Esophagus (tissue), 2 donors: ENCODE data around the gene HINT1. TPM values are rescaled to one million over a fixed set of nuclear protein-coding genes. Genes with fewer than 3 reads are reported as not detected.

Experiments used
- H3K27ac ChIP-seq, 2 donors: one replicate each; pipeline ENCODE4 v1.5.1; 2013; ENCODE audit warnings: low read depth in 2 of 2, mild to moderate bottlenecking in 2 of 2, inconsistent platforms in 1 of 2, low read length in 1 of 2, moderate library complexity in 1 of 2
- H3K27me3 ChIP-seq, 2 donors: one replicate each; pipeline ENCODE4 v1.6.1; 2013; ENCODE audit warnings: low read length in 2 of 2, control low read depth in 1 of 2, mild to moderate bottlenecking in 1 of 2; ENCODE audit not compliant: insufficient read depth in 2 of 2, control insufficient read depth in 1 of 2
- H3K36me3 ChIP-seq, 2 donors: one replicate each; pipeline ENCODE4 v1.6.1; 2013; ENCODE audit warnings: low read length in 1 of 2; ENCODE audit not compliant: control insufficient read depth in 2 of 2, insufficient read depth in 2 of 2
- H3K4me1 ChIP-seq, 2 donors: one replicate each; pipeline ENCODE4 v1.6.1; 2013; ENCODE audit warnings: low read length in 1 of 2; ENCODE audit not compliant: control insufficient read depth in 2 of 2, insufficient read depth in 2 of 2
- H3K4me3 ChIP-seq, 2 donors: one replicate each; pipeline ENCODE4 v1.5.1; 2013; ENCODE audit warnings: low read length in 2 of 2, mild to moderate bottlenecking in 2 of 2, low read depth in 1 of 2, moderate library complexity in 1 of 2
- H3K9me3 ChIP-seq, 2 donors: one replicate each; pipeline ENCODE4 v1.6.1; 2013; ENCODE audit warnings: mild to moderate bottlenecking in 2 of 2, low read depth in 1 of 2, low read length in 1 of 2, moderate library complexity in 1 of 2; ENCODE audit not compliant: control insufficient read depth in 2 of 2, insufficient read depth in 1 of 2
- WGBS, 2 donors: extraction: QIAGEN DNeasy Blood & Tissue Kit; methylation state at CpG; one replicate each; pipeline ENCODE4 v1.1.7; 2013; 5-methylcytosine and 5-hydroxymethylcytosine counted together
- polyA plus RNA-seq, 2 donors: library from polyadenylated mRNA; stranded (reverse); fragments of 200-250 nt; gene quantifications; one replicate each; pipeline ENCODE4 v1.2.3, GENCODE V29; 2013
- donor health status: healthy with polysubstance abuse.
- donor health status: Bipolar disorder and iron deficiency.

HINT1 gene
- 100 to 1,000 TPM; 130 to 299 TPM for polyA plus RNA-seq

- no peaks in the 10 kb centered on the region for H3K4me1 ChIP-seq
- peaks cover 0 to 6% of the 10 kb centered on the region in 2 donors for H3K36me3 ChIP-seq
- H3K9me3 ChIP-seq, result no peaks in the 10 kb centered on the region
- H3K27ac ChIP-seq, result peak within 1 kb of the TSS; percentile 98
- H3K27me3 ChIP-seq, result no peaks in the 10 kb centered on the region
- WGBS, 2 donors, result 0 to 1% methylated on average over 33 of the region's 33 CpGs
- peak within 1 kb of the TSS; percentile 90 to 93 for H3K4me3 ChIP-seq
These were observed at the start of gene HINT1 for GRCh38 chr5:131165119-131165727. TSS of gene HINT1 (minus strand) at chr5:131165256. CDS start at chr5:131165205, 51 bp downstream.

GRCh38 chr5:131214609-131215227 lies 49.7 kb upstream of the HINT1 start:
- no peaks in the 10 kb centered on the region for H3K36me3 ChIP-seq
- no peaks in the 10 kb centered on the region for H3K27me3 ChIP-seq
- WGBS, 2 donors, result 67 to 79% methylated on average over 3 of the region's 3 CpGs

GRCh38 chr5:131212471-131213021 lies 47.5 kb upstream of the HINT1 start:
- Histone ChIP-seq H3K36me3 (no peaks in the 10 kb centered on the region), H3K27ac (no peak overlapping the region), H3K27me3 (no peaks in the 10 kb centered on the region), H3K4me3 (no peak overlapping the region), H3K4me1 (no peaks in the 10 kb centered on the region), H3K9me3 (no peaks in the 10 kb centered on the region)
- WGBS, 2 donors, result 74 to 76% methylated on average over 5 of the region's 5 CpGs

More at GRCh38 chr5:131214609-131215227, 49.7 kb upstream of the HINT1 start:
- Histone ChIP-seq H3K9me3 (no peaks in the 10 kb centered on the region), H3K4me3 (no peak overlapping the region), H3K4me1 (no peaks in the 10 kb centered on the region), H3K27ac (no peak overlapping the region)

- 92 to 93% methylated on average over 5 of the region's 5 CpGs for WGBS, 2 donors
These were observed 46.6 kb upstream of the HINT1 start for GRCh38 chr5:131211669-131212068.

GRCh38 chr5:131210151-131210510 lies 45.1 kb upstream of the HINT1 start:
- Histone ChIP-seq H3K27me3 (no peaks in the 10 kb centered on the region), H3K9me3 (no peaks in the 10 kb centered on the region)

More at GRCh38 chr5:131211669-131212068, 46.6 kb upstream of the HINT1 start:
- no peaks in the 10 kb centered on the region for H3K9me3 ChIP-seq
- no peaks in the 10 kb centered on the region for H3K4me1 ChIP-seq
- no peaks in the 10 kb centered on the region for H3K27me3 ChIP-seq
- no peaks in the 10 kb centered on the region for H3K36me3 ChIP-seq
- no peak overlapping the region for H3K27ac ChIP-seq
- no peak overlapping the region for H3K4me3 ChIP-seq

GRCh38 chr5:131209506-131210150 lies 44.6 kb upstream of the HINT1 start:
- Histone ChIP-seq H3K36me3 (no peaks in the 10 kb centered on the region), H3K27ac (no peak overlapping the region), H3K27me3 (no peaks in the 10 kb centered on the region), H3K4me3 (no peak overlapping the region), H3K4me1 (no peaks in the 10 kb centered on the region), H3K9me3 (no peaks in the 10 kb centered on the region)
- 40 to 41% methylated on average over 6 of the region's 6 CpGs for WGBS, 2 donors

More at GRCh38 chr5:131210151-131210510, 45.1 kb upstream of the HINT1 start:
- no peak overlapping the region for H3K4me3 ChIP-seq
- H3K4me1 ChIP-seq, result no peaks in the 10 kb centered on the region
- no peaks in the 10 kb centered on the region for H3K36me3 ChIP-seq
- H3K27ac ChIP-seq, result no peak overlapping the region

DNA sequence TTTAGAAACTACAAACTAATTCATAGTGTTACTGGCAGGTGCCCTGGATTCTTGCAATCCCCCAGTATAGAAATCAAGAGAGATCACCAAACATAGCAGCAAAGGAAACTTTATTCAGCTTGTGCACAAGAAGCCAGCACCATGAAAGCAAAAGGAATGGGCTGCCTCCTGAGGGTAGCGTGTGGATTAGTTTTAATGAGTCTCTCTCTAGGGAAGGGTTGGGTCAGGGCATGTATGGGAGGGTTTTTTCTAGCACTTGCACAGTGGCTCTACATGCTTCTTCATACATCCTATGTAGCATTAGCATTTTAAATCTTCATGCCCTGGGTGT lies 44.1 kb upstream of the HINT1 start:
- Histone ChIP-seq H3K4me3 (no peak overlapping the region), H3K27me3 (no peaks in the 10 kb centered on the region), H3K9me3 (no peaks in the 10 kb centered on the region), H3K4me1 (no peaks in the 10 kb centered on the region), H3K27ac (no peak overlapping the region), H3K36me3 (no peaks in the 10 kb centered on the region)
- 70 to 89% methylated on average over 1 of the region's 1 CpG for WGBS, 2 donors

DNA sequence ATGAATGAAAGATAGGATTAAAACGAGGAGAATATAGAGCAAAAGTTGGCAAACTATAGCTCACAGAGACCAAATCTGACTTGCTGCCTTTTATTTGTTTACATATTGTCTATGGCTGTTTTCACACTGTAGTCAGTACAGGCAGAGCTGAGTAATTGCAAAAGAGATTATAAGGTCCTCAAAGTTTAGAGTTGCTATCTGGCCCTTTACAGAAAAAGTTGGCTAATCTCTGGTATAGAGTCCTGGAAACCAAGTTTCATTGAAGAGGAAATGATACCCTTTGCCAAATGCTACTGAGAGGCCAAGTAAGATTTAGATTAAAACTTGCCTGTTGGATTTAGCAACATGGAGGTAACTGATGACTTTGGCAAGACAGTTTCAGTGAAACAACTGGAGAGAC lies 41.7 kb upstream of the HINT1 start:
- no peaks in the 10 kb centered on the region for H3K4me1 ChIP-seq
- no peaks in the 10 kb centered on the region for H3K27me3 ChIP-seq
- WGBS, 2 donors, result 48 to 52% methylated on average over 1 of the region's 1 CpG
- H3K9me3 ChIP-seq, result no peaks in the 10 kb centered on the region
- no peaks in the 10 kb centered on the region for H3K36me3 ChIP-seq
- H3K4me3 ChIP-seq, result no peak overlapping the region
- H3K27ac ChIP-seq, result no peak overlapping the region

- H3K4me3 ChIP-seq, result no peak overlapping the region
- H3K4me1 ChIP-seq, result no peaks in the 10 kb centered on the region
- H3K27me3 ChIP-seq, result no peaks in the 10 kb centered on the region
- WGBS, 2 donors, result 84 to 92% methylated on average over 2 of the region's 2 CpGs
- no peaks in the 10 kb centered on the region for H3K9me3 ChIP-seq
- H3K36me3 ChIP-seq, result no peaks in the 10 kb centered on the region
- H3K27ac ChIP-seq, result no peak overlapping the region
These were observed 41.0 kb upstream of the HINT1 start for GRCh38 chr5:131206061-131206460.
